ENCODE data around the gene PTS. TPM values are rescaled to one million over a fixed set of nuclear protein-coding genes. Genes with fewer than 3 reads are reported as not detected.

PTS gene
- total RNA-seq, 4 donors from 2014 or later: 18.4 to 41.8 (median 38.0) TPM

- TF ChIP-seq POLR2A (IDR thresholded peaks at IDR 0.05) (no peak), CTCF (IDR thresholded peaks at IDR 0.05) (no peak)
- no peaks in the 10 kb centered on the region for H3K27me3 ChIP-seq
- no peak for DNase-seq
- no peaks in the 10 kb centered on the region for H3K4me1 ChIP-seq
- no peaks in the 10 kb centered on the region for H3K9me3 ChIP-seq
- intact Hi-C loops (cut with DNase I): no loop called here
- no peaks in the 10 kb centered on the region for H3K36me3 ChIP-seq
- H3K4me3 ChIP-seq: no peak overlapping the region
- WGBS, 2 donors: 67 to 69% methylated on average over 14 to 15 of the region's 15 CpGs
- no peak overlapping the region for H3K27ac ChIP-seq
These were observed 29.0 kb downstream of the PTS start for GRCh38 chr11:112255067-112255720.

- TF ChIP-seq CTCF (IDR thresholded peaks at IDR 0.05) (no peak), POLR2A (IDR thresholded peaks at IDR 0.05) (no peak)
- no peaks in the 10 kb centered on the region for H3K36me3 ChIP-seq
- intact Hi-C loops (cut with DNase I): no loop called here
- H3K9me3 ChIP-seq: no peaks in the 10 kb centered on the region
- 74 to 75% methylated on average over 2 of the region's 2 CpGs for WGBS, 2 donors
- no peak within 1 kb of the TSS for H3K27ac ChIP-seq
- H3K4me3 ChIP-seq: no peak within 1 kb of the TSS
- H3K27me3 ChIP-seq: no peaks in the 10 kb centered on the region
- no peak for DNase-seq
- no peaks in the 10 kb centered on the region for H3K4me1 ChIP-seq
These were observed 34.3 kb downstream of the PTS start, which contains the start of gene PLET1 for GRCh38 chr11:112260490-112260889. PLET1 (minus strand) TSS chr11:112260860; CDS start chr11:112260589, 271 bp downstream.

GRCh38 chr11:112265659-112266409 lies 39.6 kb downstream of the PTS start:
- 49 to 68% methylated on average over 10 to 11 of the region's 11 CpGs for WGBS, 2 donors
- no peaks in the 10 kb centered on the region for H3K27me3 ChIP-seq
- no peaks in the 10 kb centered on the region for H3K4me1 ChIP-seq
- no peaks in the 10 kb centered on the region for H3K36me3 ChIP-seq
- TF ChIP-seq POLR2A (IDR thresholded peaks at IDR 0.05): no peak
- TF ChIP-seq CTCF (IDR thresholded peaks at IDR 0.05): no peak
- peak overlapping the region in 2 of 4 donors; percentile 7 to 32 for H3K27ac ChIP-seq
- H3K9me3 ChIP-seq: no peaks in the 10 kb centered on the region
- no peak for DNase-seq
- no peak overlapping the region for H3K4me3 ChIP-seq
- intact Hi-C loops (cut with DNase I): no loop called here

- Histone ChIP-seq H3K4me3 (no peak overlapping the region), H3K27me3 (no peaks in the 10 kb centered on the region), H3K27ac (peak overlapping the region in 2 of 4 donors; percentile 7 to 32), H3K4me1 (no peaks in the 10 kb centered on the region), H3K9me3 (no peaks in the 10 kb centered on the region), H3K36me3 (no peaks in the 10 kb centered on the region)
- no peak for DNase-seq
- 81 to 94% methylated on average over 3 of the region's 3 CpGs for WGBS, 2 donors
- TF ChIP-seq CTCF (IDR thresholded peaks at IDR 0.05): no peak
- no peak for TF ChIP-seq POLR2A (IDR thresholded peaks at IDR 0.05)
- intact Hi-C loops (cut with DNase I): no loop called here
These were observed 40.2 kb downstream of the PTS start for GRCh38 chr11:112266410-112266778.

GRCh38 chr11:112267188-112267591 lies 41.0 kb downstream of the PTS start:
- H3K27ac ChIP-seq: no peak overlapping the region
- no peaks in the 10 kb centered on the region for H3K27me3 ChIP-seq
- no peak overlapping the region for H3K4me3 ChIP-seq
- no peaks in the 10 kb centered on the region for H3K4me1 ChIP-seq
- H3K9me3 ChIP-seq: no peaks in the 10 kb centered on the region
- TF ChIP-seq CTCF (IDR thresholded peaks at IDR 0.05) (no peak), POLR2A (IDR thresholded peaks at IDR 0.05) (no peak)
- intact Hi-C loops (cut with DNase I): no loop called here
- DNase-seq: no peak
- 46 to 62% methylated on average over 4 to 5 of the region's 5 CpGs for WGBS, 2 donors
- no peaks in the 10 kb centered on the region for H3K36me3 ChIP-seq

All from esophagus squamous epithelium (tissue), 5 donors.